ENCODE measurements around the gene PTPRN2.

Gene PTPRN2

GRCh38 chr7:157762824-157763223 lies 824.8 kb downstream of the PTPRN2 start:
- DNase-seq (ENCODE audit: low read depth) = no peak
- no peak for TF ChIP-seq CTCF (conservative IDR thresholded peaks at IDR 0.05; ENCODE audit: low read length)
- no peak overlapping the region for H3K4me3 ChIP-seq (ENCODE audit: low read length)

DNA sequence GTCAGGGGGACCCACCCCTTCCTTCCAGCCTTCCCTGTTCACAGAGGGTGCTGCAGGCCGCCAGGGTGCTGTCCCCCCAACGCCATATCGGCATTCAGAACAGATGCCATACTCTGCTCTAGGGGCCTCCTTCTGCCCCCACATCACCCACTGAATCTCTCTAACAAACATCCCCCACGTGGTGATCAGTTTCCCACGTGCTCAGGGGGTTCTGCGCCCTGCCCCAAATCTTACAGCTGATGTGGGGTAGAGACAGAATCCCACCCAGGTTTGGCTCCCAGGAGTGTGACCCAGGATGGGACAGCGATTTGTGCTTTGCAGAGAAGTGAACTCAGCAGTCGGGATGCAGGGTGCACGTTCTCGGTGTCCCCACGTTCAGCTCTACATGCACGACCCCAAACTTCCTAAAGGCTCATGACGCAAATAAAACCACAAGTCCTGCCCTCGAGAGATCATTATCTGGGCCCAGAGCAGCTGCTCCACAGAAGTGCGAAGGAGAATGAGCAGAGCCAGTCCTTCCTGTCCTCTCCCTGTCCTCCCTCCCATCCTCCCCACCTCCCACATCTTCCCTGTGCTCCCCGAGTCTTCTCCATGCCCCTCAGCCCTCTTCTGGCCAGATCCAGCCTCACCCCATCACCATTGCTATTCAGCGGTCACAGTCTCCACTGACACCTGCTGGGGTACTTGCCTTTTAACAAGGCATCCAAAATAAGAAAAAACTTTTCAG lies 827.5 kb downstream of the PTPRN2 start:
- TF ChIP-seq CTCF (conservative IDR thresholded peaks at IDR 0.05; ENCODE audit: low read length) = no peak
- H3K4me3 ChIP-seq (ENCODE audit: low read length) = no peak overlapping the region
- no peak for DNase-seq (ENCODE audit: low read depth)

- H3K4me3 ChIP-seq (ENCODE audit: low read length) = no peak overlapping the region
- TF ChIP-seq CTCF (conservative IDR thresholded peaks at IDR 0.05; ENCODE audit: low read length) = no peak
- DNase-seq (ENCODE audit: low read depth) = no peak
Measured at GRCh38 chr7:157759246-157759805, 828.3 kb downstream of the PTPRN2 start.

GRCh38 chr7:157758468-157759245 lies 829.0 kb downstream of the PTPRN2 start:
- DNase-seq (ENCODE audit: low read depth) = no peak
- no peak for TF ChIP-seq CTCF (conservative IDR thresholded peaks at IDR 0.05; ENCODE audit: low read length)
- H3K4me3 ChIP-seq (ENCODE audit: low read length) = no peak overlapping the region

- no peak for TF ChIP-seq CTCF (conservative IDR thresholded peaks at IDR 0.05; ENCODE audit: low read length)
- no peak for DNase-seq (ENCODE audit: low read depth)
Measured at GRCh38 chr7:157757776-157758467, 829.7 kb downstream of the PTPRN2 start.

DNA sequence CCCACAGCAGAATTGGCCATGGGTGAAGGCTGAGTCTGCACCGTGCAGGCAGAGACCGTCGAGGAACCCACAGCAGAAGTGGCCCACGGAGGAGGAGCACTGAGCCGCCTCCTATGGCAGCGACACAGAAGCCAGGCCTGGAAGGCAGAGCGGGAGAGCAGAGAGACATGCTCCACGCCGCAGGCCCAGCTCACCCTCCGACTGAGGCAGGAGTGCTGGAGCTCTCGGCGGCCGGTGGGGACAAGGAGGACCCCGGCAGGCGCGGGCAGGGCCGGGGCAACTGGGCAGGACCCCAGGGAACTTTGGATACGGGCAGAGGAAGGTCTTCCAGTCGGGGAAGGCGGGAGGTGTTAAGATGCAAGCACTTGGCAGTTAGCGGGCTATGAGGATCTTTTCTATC lies 830.4 kb downstream of the PTPRN2 start:
- H3K4me3 ChIP-seq (ENCODE audit: low read length) = no peak overlapping the region
- no peak for DNase-seq (ENCODE audit: low read depth)
- no peak for TF ChIP-seq CTCF (conservative IDR thresholded peaks at IDR 0.05; ENCODE audit: low read length)

More at GRCh38 chr7:157757776-157758467, 829.7 kb downstream of the PTPRN2 start:
- H3K4me3 ChIP-seq (ENCODE audit: low read length) = no peak overlapping the region

Measured in AG10803 (cell line).